GM13976 (cell line): ENCODE results near the gene MSX1.

ENCODE experiments used
- DNase-seq: peaks from one replicate; pipeline ENCODE4 v3.0.0; 2012; ENCODE audit warnings: low spot score
- CTCF ChIP-seq: IDR thresholded peaks from 2 replicates; pipeline ENCODE4 v1.5.1; 2012; ENCODE audit warnings: borderline replicate concordance, mild to moderate bottlenecking; ENCODE audit not compliant: insufficient read depth; ENCODE audit errors: extremely low read depth, missing control alignments, control extremely low read depth
- in situ Hi-C: fragments of 300-500 bp; cut with MboI; formaldehyde crosslinking; loops from one replicate; pipeline ENCODE4 v1.12.0; 2022; ENCODE audit warnings: low sequenced_read_pairs, mixed read lengths, inconsistent platforms; ENCODE audit not compliant: unreplicated experiment

The MSX1 gene

GRCh38 chr4:4848540-4848939 lies 10.9 kb upstream of the MSX1 start:
- in situ Hi-C loops = no loop called here
- no peak for TF ChIP-seq CTCF
- no peak for DNase-seq

GRCh38 chr4:4849106-4849505 lies 10.4 kb upstream of the MSX1 start:
- in situ Hi-C loops = no loop called here
- TF ChIP-seq CTCF = no peak
- DNase-seq = no peak

GRCh38 chr4:4849524-4850193 lies 9.8 kb upstream of the MSX1 start:
- no peak for TF ChIP-seq CTCF
- in situ Hi-C loops = loop anchor here (25.0 kb wide), 1 partner anchor 87 kb away; no protein-coding TSS in a partner anchor

GRCh38 chr4:4851081-4851480 lies 8.4 kb upstream of the MSX1 start:
- in situ Hi-C loops = loop anchor here (25.0 kb wide), 1 partner anchor 89 kb away; no protein-coding TSS in a partner anchor
- TF ChIP-seq CTCF = no peak
- no peak for DNase-seq

More at GRCh38 chr4:4849524-4850193, 9.8 kb upstream of the MSX1 start:
- no peak for DNase-seq

- no peak for TF ChIP-seq CTCF
- no peak for DNase-seq
- in situ Hi-C loops = loop anchor here (25.0 kb wide), 1 partner anchor 90 kb away; no protein-coding TSS in a partner anchor
Measured at GRCh38 chr4:4851906-4852305, 7.6 kb upstream of the MSX1 start.

- no peak for TF ChIP-seq CTCF
- in situ Hi-C loops = loop anchor here (25.0 kb wide), 1 partner anchor 90 kb away; no protein-coding TSS in a partner anchor
- DNase-seq = no peak
Measured at GRCh38 chr4:4852591-4853362, 6.7 kb upstream of the MSX1 start.
